HCT116 (cell line): ENCODE measurements around the gene MIPEP. TPM values are rescaled to one million over a fixed set of nuclear protein-coding genes. Genes with fewer than 3 reads are reported as not detected.

Source experiments
- ATAC-seq: fragments of 200-7000 bp; cut with Tn5 transposase; 2 replicates; pipeline ENCODE4 v1.9.1; 2020; ENCODE audit warnings: mild to moderate bottlenecking, moderate library complexity
- BruUV-seq: library from RNA; stranded (reverse); fragments of 400-500 nt; replicated peaks from 2 replicates; lab custom pipeline; 2021; lab: Mats Ljungman, UMichigan
- CTCF ChIA-PET: fragments of 300-600 bp; sonication (Branson Sonifier 250); formaldehyde crosslinking; loops from one replicate; lab custom pipeline; 2021; ENCODE audit warnings: antibody characterized with exemption; lab: Charles Lee
- POLR2A ChIA-PET: fragments of 300-600, 350-600 bp; sonication (Branson Sonifier 250); formaldehyde crosslinking; loops from one replicate; lab custom pipeline; 2021; ENCODE audit warnings: antibody characterized with exemption; lab: Charles Lee
- RAD21 ChIA-PET, 2 experiments: fragments of 300-600 bp; sonication (Branson Sonifier 250); formaldehyde crosslinking; loops; one replicate each; lab custom pipeline; 2023; ENCODE audit warnings: low total read pairs in 2 of 2; ENCODE audit not compliant: uncharacterized antibody in 2 of 2, unreplicated experiment in 2 of 2, low non-redundant PET in 1 of 2; lab: Charles Lee
- DNase-seq: peaks from one replicate; pipeline ENCODE4 v3.0.0-alpha.2; 2010; ENCODE audit warnings: low read depth, low spot score
- H2AFZ ChIP-seq: fragments of 200-600 bp; shearing (Covaris generic), sonication (generic); 2 replicates; pipeline ENCODE4 v1.6.1; 2017; ENCODE audit warnings: low read depth, mixed run types, mixed read lengths, antibody characterized with exemption, low read length; ENCODE audit not compliant: poor library complexity, severe bottlenecking
- H3K27ac ChIP-seq: 2 replicates; pipeline ENCODE4 v1.5.1; 2012; ENCODE audit warnings: low read depth, low read length
- H3K27me3 ChIP-seq: fragments of 200-600 bp; sonication (generic); 2 replicates; pipeline ENCODE4 v1.6.1; 2016; ENCODE audit warnings: mixed run types, low read length, mixed read lengths; ENCODE audit not compliant: insufficient read depth
- H3K36me3 ChIP-seq, 2 experiments: fragments of 200-500 bp in 1 of 2; fragments of 200-600 bp in 1 of 2; sonication (Bioruptor generic) in 1 of 2; sonication (generic) in 1 of 2; 2 replicates each; pipeline versions ENCODE4 v1.5.1 to v1.6.1; 2014 to 2016; ENCODE audit warnings: low read length in 2 of 2, inconsistent platforms in 1 of 2, mixed read lengths in 1 of 2, mixed run types in 1 of 2; ENCODE audit not compliant: insufficient read depth in 2 of 2, control insufficient read depth in 1 of 2
- H3K4me1 ChIP-seq, 2 experiments: fragments of 200-600 bp in 1 of 2; sonication (generic) in 1 of 2; 2 replicates each; pipeline versions ENCODE4 v1.5.1 to v1.6.1; 2012 to 2017; ENCODE audit warnings: low read length in 2 of 2, inconsistent platforms in 1 of 2, mild to moderate bottlenecking in 1 of 2, mixed read lengths in 1 of 2, mixed run types in 1 of 2, moderate library complexity in 1 of 2; ENCODE audit not compliant: insufficient read depth in 2 of 2, control insufficient read depth in 1 of 2
- H3K4me2 ChIP-seq: fragments of 200-600 bp; sonication (generic); 2 replicates; pipeline ENCODE4 v1.6.1; 2017; ENCODE audit warnings: mixed run types, low read length, mixed read lengths
- H3K4me3 ChIP-seq, 2 experiments: fragments of 200-600 bp in 1 of 2; sonication (generic) in 1 of 2; replicated peaks in 1 of 2; 2 replicates each; pipeline ENCODE4 v1.5.1; 2011 to 2016; ENCODE audit warnings: low read length in 2 of 2, control low read depth in 1 of 2, low read depth in 1 of 2, mild to moderate bottlenecking in 1 of 2, mixed read lengths in 1 of 2, mixed run types in 1 of 2
- H3K79me2 ChIP-seq: fragments of 200-600 bp; sonication (generic); 2 replicates; pipeline ENCODE4 v1.6.1; 2017; ENCODE audit warnings: mild to moderate bottlenecking, mixed run types, low read length, moderate library complexity, mixed read lengths; ENCODE audit not compliant: insufficient read depth
- H3K9ac ChIP-seq: fragments of 200-600 bp; sonication (generic); 2 replicates; pipeline ENCODE4 v1.6.1; 2016; ENCODE audit warnings: low read length, mixed read lengths
- H3K9me2 ChIP-seq: fragments of 200-600 bp; sonication (generic), shearing (Covaris generic); 2 replicates; pipeline ENCODE4 v1.6.1; 2017; ENCODE audit warnings: mixed run types, mild to moderate bottlenecking, moderate library complexity; ENCODE audit not compliant: insufficient read depth
- H3K9me3 ChIP-seq, 2 experiments: fragments of 200-500 bp in 1 of 2; fragments of 200-600 bp in 1 of 2; sonication (Bioruptor generic) in 1 of 2; sonication (generic) in 1 of 2; 2 replicates each; pipeline ENCODE4 v1.6.1; 2014 to 2017; ENCODE audit warnings: low read length in 2 of 2, mixed read lengths in 2 of 2, inconsistent platforms in 1 of 2, low read depth in 1 of 2, mild to moderate bottlenecking in 1 of 2, mixed run types in 1 of 2, moderate library complexity in 1 of 2; ENCODE audit not compliant: control insufficient read depth in 1 of 2, insufficient read depth in 1 of 2
- H4K20me1 ChIP-seq: fragments of 200-600 bp; sonication (generic), shearing (Covaris generic); 2 replicates; pipeline ENCODE4 v1.6.1; 2017; ENCODE audit warnings: mixed run types, mild to moderate bottlenecking, moderate library complexity; ENCODE audit not compliant: insufficient read depth
- ATF3 ChIP-seq: IDR thresholded peaks from 2 replicates; pipeline ENCODE4 v1.6.1; 2012
- CBX3 ChIP-seq: IDR thresholded peaks from 2 replicates; pipeline ENCODE4 v1.6.1; 2012; ENCODE audit warnings: low read depth
- CTCF ChIP-seq, 3 experiments: fragments of 200-600 bp in 1 of 3; sonication (generic) in 1 of 3; IDR thresholded peaks in 2 of 3; conservative IDR thresholded peaks in 1 of 3; 2 replicates each; pipeline ENCODE4 v1.5.1; 2012 to 2017; ENCODE audit warnings: low read depth in 2 of 3, low read length in 2 of 3, antibody characterized with exemption in 1 of 3, borderline replicate concordance in 1 of 3, control low read depth in 1 of 3, mild to moderate bottlenecking in 1 of 3, mixed read lengths in 1 of 3, mixed run types in 1 of 3, moderate library complexity in 1 of 3; ENCODE audit not compliant: insufficient read depth in 1 of 3
- EGR1 ChIP-seq: IDR thresholded peaks from 2 replicates; pipeline ENCODE4 v1.6.1; 2012; ENCODE audit warnings: low read depth
- ELF1 ChIP-seq: IDR thresholded peaks from 2 replicates; pipeline ENCODE4 v1.6.1; 2012; ENCODE audit warnings: low read depth, borderline replicate concordance
- EZH2 ChIP-seq: fragments of 200-600 bp; sonication (generic); IDR thresholded peaks from 2 replicates; pipeline ENCODE4 v1.6.1; 2017; ENCODE audit warnings: antibody characterized with exemption, mixed run types
- FOSL1 ChIP-seq: IDR thresholded peaks from 2 replicates; pipeline ENCODE4 v1.6.1; 2012; ENCODE audit warnings: low read depth
- POLR2A ChIP-seq: IDR thresholded peaks from 2 replicates; pipeline ENCODE4 v1.7.0; 2011; ENCODE audit warnings: borderline replicate concordance; ENCODE audit not compliant: insufficient read depth, insufficient read length; ENCODE audit errors: extremely low read depth
- POLR2AphosphoS5 ChIP-seq: IDR thresholded peaks from 2 replicates; pipeline ENCODE4 v1.6.1; 2011; ENCODE audit warnings: mild to moderate bottlenecking, low read depth, low read length, moderate library complexity
- SIN3A ChIP-seq: IDR thresholded peaks from 2 replicates; pipeline ENCODE4 v1.6.1; 2012; ENCODE audit warnings: low read depth
- SP1 ChIP-seq: IDR thresholded peaks from 2 replicates; pipeline ENCODE4 v1.6.1; 2012; ENCODE audit warnings: low read depth
- SRF ChIP-seq: IDR thresholded peaks from 2 replicates; pipeline ENCODE4 v1.6.1; 2012; ENCODE audit warnings: low read depth
- TCF7L2 ChIP-seq: IDR thresholded peaks from 2 replicates; pipeline ENCODE4 v1.7.0; 2011; ENCODE audit warnings: borderline replicate concordance, inconsistent platforms; ENCODE audit not compliant: insufficient read depth, insufficient read length; ENCODE audit errors: extremely low read depth
- ZBTB33 ChIP-seq: IDR thresholded peaks from 2 replicates; pipeline ENCODE4 v1.6.1; 2011; ENCODE audit warnings: mild to moderate bottlenecking, low read length, moderate library complexity; ENCODE audit not compliant: insufficient replicate concordance; ENCODE audit errors: extremely low read depth
- ZFX ChIP-seq: fragments of 450-650 bp; IDR thresholded peaks from 2 replicates; pipeline ENCODE4 v1.6.1; 2017
- intact Hi-C: fragments of 100-400 bp; cut with micrococcal nuclease; formaldehyde crosslinking; loops from 2 replicates; pipeline ENCODE4 v1.10.0; 2022
- total RNA-seq: library from RNA; stranded (reverse); gene quantifications from one replicate; pipeline ENCODE4 v1.2.1, GENCODE V29; 2021; ENCODE audit not compliant: unreplicated experiment
- TF ChIP-seq, protein P1 (sequence below): IDR thresholded peaks from 2 replicates; pipeline ENCODE4 v1.6.1; 2012; ENCODE audit warnings: low read depth
- TF ChIP-seq, protein P2 (sequence below): IDR thresholded peaks from 2 replicates; pipeline ENCODE4 v1.6.1; 2012

Gene MIPEP
- total RNA-seq, 1 experiment from 2014 or later, result 33.3 TPM

DNA sequence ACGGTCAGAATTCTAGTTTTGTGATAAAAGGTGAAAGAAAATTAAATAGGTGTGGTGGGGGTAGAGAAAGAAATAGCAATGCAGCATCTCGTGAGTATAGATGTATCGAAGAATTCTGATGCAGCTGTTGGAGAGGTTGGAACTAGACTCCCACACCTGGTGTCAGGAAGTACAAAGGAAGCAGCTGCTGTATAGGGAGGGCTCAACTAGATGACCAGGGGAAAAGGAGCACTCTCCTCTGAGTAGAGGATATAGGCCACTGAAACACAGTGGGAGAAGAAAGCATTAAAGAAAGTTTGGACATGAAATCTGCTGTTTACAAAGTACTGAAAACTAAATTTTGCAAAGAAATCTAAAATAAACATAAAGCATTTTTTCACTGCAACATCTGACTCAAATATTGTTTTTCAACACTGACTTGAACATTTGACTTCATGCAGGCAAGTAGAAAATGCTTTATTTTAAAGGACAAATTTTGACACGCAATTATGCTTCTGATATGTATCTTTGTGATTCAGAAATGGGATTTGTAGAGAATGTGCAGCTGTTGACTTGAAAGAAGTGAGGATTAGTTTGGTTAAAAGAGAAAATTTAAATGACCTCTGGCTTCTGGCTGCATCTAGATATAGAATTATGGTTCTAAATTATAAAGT lies 82.2 kb downstream of the MIPEP start:
- Histone ChIP-seq H3K27me3 (no peaks in the 10 kb centered on the region), H3K27ac (no peak overlapping the region), H3K9me3 (no peaks in the 10 kb centered on the region), H3K36me3 (no peaks in the 10 kb centered on the region; a peak in 1 of 4 replicates), H3K4me2 (no peak overlapping the region), H4K20me1 (no peaks in the 10 kb centered on the region), H3K9ac (no peak overlapping the region), H2AFZ (no peak overlapping the region), H3K9me2 (no peaks in the 10 kb centered on the region), H3K79me2 (no peaks in the 10 kb centered on the region), H3K4me1 (no peaks in the 10 kb centered on the region), H3K4me3 (no peak overlapping the region)
- intact Hi-C loops, result no loop called here
- DNase-seq (no peak), ATAC-seq (no peak)
- ChIA-PET POLR2A (no interaction called here), RAD21 (no interaction called here), CTCF (no interaction called here)
- BruUV-seq, result no TSS peak
- TF ChIP-seq EZH2, result no peak
- no peak for TF ChIP-seq SRF
- TF ChIP-seq ATF3, result no peak
- TF ChIP-seq CBX3, result no peak
- TF ChIP-seq POLR2A, result no peak
- TF ChIP-seq, protein P1, sequence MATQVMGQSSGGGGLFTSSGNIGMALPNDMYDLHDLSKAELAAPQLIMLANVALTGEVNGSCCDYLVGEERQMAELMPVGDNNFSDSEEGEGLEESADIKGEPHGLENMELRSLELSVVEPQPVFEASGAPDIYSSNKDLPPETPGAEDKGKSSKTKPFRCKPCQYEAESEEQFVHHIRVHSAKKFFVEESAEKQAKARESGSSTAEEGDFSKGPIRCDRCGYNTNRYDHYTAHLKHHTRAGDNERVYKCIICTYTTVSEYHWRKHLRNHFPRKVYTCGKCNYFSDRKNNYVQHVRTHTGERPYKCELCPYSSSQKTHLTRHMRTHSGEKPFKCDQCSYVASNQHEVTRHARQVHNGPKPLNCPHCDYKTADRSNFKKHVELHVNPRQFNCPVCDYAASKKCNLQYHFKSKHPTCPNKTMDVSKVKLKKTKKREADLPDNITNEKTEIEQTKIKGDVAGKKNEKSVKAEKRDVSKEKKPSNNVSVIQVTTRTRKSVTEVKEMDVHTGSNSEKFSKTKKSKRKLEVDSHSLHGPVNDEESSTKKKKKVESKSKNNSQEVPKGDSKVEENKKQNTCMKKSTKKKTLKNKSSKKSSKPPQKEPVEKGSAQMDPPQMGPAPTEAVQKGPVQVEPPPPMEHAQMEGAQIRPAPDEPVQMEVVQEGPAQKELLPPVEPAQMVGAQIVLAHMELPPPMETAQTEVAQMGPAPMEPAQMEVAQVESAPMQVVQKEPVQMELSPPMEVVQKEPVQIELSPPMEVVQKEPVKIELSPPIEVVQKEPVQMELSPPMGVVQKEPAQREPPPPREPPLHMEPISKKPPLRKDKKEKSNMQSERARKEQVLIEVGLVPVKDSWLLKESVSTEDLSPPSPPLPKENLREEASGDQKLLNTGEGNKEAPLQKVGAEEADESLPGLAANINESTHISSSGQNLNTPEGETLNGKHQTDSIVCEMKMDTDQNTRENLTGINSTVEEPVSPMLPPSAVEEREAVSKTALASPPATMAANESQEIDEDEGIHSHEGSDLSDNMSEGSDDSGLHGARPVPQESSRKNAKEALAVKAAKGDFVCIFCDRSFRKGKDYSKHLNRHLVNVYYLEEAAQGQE, result no peak
- no peak for TF ChIP-seq ZBTB33
- no peak for TF ChIP-seq CTCF (IDR thresholded peaks at IDR 0.05 in 2 of 3, conservative IDR thresholded peaks at IDR 0.05 in 1 of 3; ENCODE audit: borderline replicate concordance in 1 of 3, insufficient read depth in 1 of 3, low read depth in 2 of 3, low read length in 2 of 3)
- no peak for TF ChIP-seq TCF7L2
- no peak for TF ChIP-seq POLR2AphosphoS5
- no peak for TF ChIP-seq EGR1
- no peak for TF ChIP-seq FOSL1
- TF ChIP-seq, protein P2, sequence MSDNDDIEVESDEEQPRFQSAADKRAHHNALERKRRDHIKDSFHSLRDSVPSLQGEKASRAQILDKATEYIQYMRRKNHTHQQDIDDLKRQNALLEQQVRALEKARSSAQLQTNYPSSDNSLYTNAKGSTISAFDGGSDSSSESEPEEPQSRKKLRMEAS, result no peak
- TF ChIP-seq SIN3A, result no peak
- TF ChIP-seq ELF1, result no peak
- no peak for TF ChIP-seq SP1
- TF ChIP-seq ZFX, result no peak
